Hippocampal formation (tissue), 2 donors: ENCODE measurements around the gene TFCP2.

Source experiments
- DNase-seq, 2 donors: peaks; one replicate each; lab custom pipeline; 2025; lab: John Stamatoyannopoulos, UW

TFCP2 gene

DNA sequence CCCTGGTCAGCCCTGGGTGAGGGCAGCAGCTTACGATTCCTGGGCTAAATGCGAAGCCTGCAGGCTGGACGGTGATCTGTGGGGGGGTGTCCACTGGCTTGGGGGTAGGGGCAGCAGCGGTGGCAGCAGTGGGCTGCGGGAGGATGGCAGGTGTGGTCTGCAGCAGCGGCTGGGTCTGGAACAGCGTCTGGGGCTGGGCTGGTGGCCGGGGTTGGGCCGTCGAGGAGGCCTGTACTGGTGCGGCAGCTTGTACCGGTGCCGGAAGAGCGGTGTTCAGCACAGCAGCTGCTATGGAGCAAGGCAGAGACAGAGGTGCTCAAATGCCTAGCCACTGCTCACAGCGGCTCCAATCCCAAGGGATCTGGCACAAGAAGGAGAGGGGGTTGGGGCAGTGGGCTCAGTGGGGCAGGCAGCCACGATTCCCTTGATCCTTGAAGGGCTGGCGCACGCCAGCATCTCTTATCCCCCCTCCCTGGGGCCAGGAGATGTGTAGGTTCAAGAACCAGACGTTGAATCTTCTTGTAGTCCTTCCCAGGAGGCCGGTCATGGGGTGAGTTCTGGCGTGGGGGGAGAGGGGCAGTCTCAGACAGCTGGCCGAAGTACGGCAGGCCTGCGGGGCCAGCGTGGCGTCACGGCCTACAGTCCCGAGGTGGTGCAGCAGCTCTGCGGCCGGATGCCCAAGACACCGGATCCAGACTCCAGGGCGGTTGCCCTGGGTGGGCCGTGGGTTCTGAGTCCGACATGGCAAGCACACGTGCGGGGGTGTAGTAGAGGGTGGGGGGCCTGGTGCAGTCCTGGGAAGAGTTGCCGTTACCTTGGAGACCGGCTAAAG is 25.0 kb upstream of the TFCP2 start:
- DNase-seq, result no peak

DNA sequence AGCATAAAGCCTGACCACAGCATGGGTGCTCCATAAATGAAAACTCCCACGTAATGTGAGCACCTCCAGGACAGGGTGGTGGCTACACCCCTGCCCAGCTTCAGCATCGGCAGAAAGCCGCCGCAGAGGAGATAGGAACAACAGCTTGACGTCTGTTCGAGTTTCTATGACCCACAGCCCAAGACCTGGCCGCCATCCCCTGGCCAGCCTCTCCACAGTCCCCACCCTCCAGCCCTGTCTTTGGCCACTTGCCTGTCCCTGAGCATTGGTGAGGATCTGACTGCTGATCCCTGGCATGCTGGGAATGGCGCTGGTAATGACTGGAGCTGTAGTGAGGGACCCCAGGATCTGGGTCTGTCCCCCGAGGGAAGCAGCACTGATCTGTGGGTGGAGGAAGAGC is 23.6 kb upstream of the TFCP2 start:
- no peak for DNase-seq

- DNase-seq, result no peak
Measured at GRCh38 chr12:51195841-51196240, 22.9 kb upstream of the TFCP2 start.

DNA sequence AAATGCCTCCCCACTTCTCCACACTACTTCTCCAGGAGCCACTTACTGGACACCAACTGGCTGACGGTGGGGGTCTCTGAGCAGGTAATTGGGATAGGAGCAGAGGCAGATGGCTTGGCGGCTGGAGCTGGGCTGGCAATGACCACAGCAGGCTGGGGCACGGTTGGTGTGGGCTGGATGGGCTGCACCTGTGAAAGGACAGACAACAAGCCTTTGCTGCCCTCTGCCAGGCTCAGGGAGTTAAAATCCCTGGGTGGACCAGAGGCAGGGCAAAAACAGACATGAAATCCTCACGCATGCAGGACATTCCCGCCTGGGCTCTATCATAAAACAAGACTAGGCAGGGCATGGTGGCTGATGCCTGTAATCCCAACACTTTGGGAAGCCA is 19.3 kb upstream of the TFCP2 start:
- DNase-seq, result no peak

- no peak for DNase-seq
Measured at GRCh38 chr12:51191516-51192283, 18.8 kb upstream of the TFCP2 start.

DNA sequence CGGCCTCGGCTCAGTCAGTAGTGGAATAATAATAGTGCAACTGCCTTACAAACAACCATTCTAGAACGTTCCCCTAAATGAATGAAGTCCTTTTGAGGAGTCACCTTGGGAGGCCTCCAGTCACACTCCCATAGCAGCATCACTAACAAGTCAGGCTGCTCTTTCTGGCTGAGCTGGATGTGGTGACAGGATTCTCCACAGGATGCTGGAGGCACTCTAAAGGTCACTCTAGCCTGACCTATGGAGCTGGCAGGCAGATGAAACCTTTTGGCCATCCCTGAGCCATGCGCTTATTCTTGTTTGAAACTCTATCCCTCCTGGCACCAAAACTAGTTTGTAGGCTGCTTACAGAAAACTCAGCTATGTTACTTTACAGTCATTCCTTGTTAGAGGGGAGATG is 17.9 kb upstream of the TFCP2 start:
- DNase-seq, result no peak

DNA sequence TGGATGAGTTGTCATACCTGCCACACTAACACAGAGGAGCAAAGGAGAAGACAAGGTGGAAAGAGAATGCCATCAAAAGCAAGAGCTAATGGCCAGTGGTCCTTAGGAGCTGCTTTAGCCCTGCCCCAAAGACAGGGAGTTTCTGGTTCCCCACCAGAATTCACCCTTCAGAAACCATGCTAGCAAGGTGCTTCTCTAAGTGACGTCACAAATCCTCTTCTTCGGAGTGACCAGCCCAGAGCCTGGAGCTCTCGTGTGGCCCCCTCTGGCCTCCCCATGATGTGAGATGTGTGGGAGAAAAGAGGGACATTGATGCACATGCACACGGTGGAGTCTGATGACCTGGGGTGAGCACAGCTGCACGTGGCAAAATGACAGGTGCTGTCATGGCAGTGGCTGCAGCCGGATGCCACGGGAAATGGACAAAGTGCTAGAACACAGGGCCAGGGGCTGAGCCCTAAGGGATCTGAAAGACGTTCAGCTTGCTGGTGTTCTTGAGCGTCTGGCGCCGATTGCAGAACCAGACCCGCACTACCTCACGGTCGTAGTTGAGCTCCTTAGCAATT is 16.9 kb upstream of the TFCP2 start:
- no peak for DNase-seq

GRCh38 chr12:51188359-51189051 is 15.6 kb upstream of the TFCP2 start:
- DNase-seq, result no peak

GRCh38 chr12:51187370-51187987 is 14.5 kb upstream of the TFCP2 start:
- no peak for DNase-seq

DNA sequence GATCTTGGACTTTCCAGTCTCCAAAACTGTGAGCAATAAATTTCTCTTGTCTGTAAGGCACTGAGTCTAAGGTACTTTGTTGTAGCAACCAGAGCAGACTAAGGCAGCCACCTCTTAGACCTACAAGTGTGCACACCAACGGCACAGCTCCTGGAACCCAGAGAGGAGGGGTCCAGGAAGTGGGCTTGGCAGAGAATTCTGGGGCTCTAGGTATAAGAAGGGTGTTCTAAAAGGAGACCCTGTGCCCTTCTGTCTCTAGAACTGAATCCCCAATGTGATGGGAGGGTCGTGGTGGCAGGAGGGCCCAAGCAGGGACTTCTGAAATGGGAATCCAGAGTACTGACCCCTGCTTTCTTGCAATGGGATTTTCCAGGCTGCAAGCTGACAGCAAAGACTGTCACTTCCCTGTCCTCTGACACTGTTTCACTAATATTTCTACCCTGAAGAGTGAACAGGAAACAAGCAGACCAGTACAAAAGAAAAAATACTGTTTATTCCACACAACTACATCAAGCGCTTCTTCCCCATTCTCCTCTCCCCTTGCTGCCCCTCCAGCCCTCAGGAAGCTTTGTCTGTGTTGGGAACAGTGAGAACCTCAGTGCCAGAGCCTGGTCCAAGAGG is 13.6 kb upstream of the TFCP2 start:
- no peak for DNase-seq

DNA sequence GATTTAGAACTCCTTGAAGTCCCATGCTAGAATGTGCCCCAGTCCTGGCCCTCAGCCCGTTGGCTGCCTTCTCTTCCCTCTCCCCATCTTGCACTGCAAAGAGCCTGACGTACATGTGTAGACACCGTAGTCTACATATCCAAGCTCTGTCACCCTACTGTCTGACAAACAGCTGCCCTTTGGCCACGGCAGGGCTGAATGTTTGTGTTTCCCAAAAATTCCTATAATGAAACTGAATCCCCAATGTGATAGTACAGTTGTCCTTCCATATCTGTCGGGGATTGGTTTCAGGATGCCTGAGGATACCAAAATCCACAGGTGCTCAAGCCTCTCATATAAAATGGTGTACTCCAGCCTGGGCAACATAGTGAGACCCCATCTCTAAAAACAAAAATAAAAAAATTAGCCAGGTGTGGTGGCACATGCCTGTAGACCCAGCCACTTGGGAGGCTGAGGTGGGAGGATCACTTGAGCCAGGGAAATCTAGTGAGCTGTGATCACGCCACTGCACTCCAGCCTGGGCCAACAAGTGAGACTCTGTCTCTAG is 12.3 kb upstream of the TFCP2 start:
- DNase-seq, result no peak

GRCh38 chr12:51183816-51184215 is 10.9 kb upstream of the TFCP2 start:
- peak in 1 of 2 donors; percentile 10 for DNase-seq

DNA sequence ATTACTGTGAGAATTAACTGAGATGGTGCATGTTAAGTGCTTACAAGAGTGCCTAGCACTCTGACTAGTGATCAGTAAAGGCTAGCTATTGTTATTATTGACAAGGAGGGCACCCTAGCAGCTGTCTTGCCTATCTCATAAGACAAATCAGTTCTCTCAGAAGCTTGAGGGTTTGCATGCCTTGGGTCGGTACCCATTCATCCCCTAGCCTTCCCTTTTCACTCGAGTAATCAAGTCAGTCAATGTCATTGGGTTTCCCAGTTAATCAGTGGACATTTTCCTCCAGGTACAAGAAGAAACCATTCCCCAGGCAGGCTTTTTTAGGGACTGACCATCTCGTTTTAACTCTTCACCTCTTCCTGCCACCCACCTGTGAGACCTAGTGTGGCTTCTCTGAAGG is 10.4 kb upstream of the TFCP2 start:
- no peak for DNase-seq

DNA sequence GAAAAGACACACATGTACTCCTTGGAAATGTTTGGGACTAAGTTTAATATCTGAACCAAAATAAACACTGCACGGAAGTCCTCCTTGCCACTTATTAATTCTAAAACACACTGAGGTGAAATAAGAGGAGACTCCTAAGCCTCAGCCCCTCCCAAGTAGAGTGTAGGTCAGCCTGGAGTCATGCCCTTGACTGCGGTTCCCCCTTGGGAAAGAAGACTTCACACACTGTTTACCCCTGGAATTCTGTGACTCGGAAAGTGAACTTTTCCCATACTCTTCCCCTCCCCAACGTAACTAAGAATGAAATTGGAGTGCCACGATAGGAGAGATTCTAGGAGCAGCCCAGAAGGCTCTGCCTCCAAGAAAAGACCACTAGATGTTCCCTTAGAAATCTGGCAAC is 8.6 kb upstream of the TFCP2 start:
- no peak for DNase-seq

- DNase-seq, result no peak
Measured at GRCh38 chr12:51177897-51178296, 5.0 kb upstream of the TFCP2 start.

DNA sequence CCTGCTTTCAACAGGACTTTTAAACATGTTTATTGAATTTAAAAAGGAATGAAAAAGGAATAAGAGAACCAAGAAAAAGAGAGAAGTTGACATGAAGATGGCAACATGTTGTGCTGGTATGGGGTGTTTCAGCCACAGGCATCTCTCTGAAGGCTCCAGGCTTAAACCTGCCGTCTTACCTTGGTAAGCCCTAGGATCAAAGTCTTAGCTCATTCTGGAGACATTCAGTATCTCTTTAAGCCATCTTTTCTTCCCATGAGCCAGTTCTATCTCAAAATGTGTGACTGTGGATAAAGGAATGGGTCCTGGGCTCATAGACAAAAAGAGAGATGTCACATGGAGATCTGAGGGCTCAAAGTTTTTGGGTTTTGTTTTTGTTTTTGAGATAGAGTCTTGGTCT is 1.6 kb upstream of the TFCP2 start:
- no peak for DNase-seq

DNA sequence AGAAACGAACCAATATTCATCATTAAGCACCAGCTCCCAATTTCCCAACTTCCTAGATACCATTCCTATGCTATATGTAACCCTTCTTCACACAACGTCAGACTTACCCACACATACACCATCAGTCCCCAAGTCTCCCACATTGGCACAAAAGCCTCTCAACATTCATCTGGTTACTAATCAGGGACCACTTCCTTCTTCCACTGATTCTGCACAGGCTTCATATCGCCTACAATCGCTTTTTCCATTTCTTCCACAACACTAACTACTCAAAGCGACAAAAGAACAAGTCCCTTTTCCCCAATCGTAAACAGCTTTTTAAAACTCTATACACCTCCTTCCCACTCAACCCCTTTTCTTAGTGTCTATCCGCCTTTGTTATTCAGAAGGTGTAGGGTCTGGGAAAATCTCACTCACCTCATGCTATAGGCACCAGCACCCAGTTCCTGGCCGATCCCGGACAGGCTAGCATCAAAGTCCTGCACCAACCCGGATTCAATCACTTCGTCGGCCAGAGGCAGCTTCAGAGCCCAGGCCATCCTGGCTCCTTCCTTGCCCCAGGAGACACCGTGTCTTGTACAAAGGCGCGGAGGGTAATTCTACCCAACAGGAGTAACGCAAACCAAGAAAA is 936 bp downstream of the TFCP2 start:
- DNase-seq, result no peak

- no peak for DNase-seq
Measured at GRCh38 chr12:51163795-51164194, 9.1 kb downstream of the TFCP2 start.

- no peak for DNase-seq
Measured at GRCh38 chr12:51162217-51162616, 10.7 kb downstream of the TFCP2 start.

DNA sequence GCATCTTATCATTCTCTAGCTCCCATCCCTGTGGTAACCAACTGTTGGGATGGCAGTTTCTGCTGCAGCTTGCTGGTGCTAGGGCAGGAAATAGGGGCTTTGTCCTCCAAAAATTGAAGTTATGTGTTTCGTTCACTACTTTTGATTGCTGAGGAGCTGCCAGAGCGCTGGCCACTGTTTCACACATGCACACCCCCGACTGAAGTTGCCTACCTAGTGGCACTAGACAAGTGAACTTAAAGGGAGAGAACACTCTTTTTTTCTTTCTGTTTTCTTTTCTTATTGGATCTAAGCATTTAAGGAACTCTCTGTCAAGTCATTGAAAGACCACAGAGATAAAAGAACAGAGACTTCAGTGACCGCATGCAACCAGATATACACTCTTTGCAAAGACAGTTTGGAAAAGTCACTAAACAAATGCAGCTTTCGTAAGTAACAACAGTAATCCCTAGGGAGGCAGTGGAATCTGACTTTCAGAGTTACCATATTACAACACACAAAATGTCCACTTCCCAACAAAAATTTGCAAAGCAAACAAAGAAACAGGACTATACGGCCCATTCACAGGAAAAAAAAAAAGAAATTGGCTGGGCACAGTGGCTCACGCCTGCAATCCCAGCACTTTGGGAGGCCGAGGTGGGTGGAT is 12.0 kb downstream of the TFCP2 start:
- no peak for DNase-seq
